B cell (primary cell): ENCODE results near the gene RASGEF1C. TPM values are rescaled to one million over a fixed set of nuclear protein-coding genes. Genes with fewer than 3 reads are reported as not detected.

Experiments used
- ATAC-seq: fragments of 200-7000 bp; cut with Tn5 transposase; one replicate; pipeline ENCODE4 v1.10.0; 2021; ENCODE audit warnings: low read depth, mild to moderate bottlenecking, moderate number of reproducible peaks, moderate library complexity
- CTCF ChIA-PET: fragments of 350-600 bp; sonication (Branson Sonifier 250); formaldehyde crosslinking; loops from one replicate; lab custom pipeline; 2021; ENCODE audit warnings: antibody characterized with exemption, inconsistent platforms; lab: Charles Lee
- POLR2A ChIA-PET: fragments of 350-600 bp; sonication (Branson Sonifier 250); formaldehyde crosslinking; loops from one replicate; lab custom pipeline; 2021; ENCODE audit warnings: antibody characterized with exemption; lab: Charles Lee
- DNase-seq: peaks from one replicate; pipeline ENCODE4 v3.0.0; 2013
- H2AFZ ChIP-seq: 2 replicates; pipeline ENCODE4 v1.6.1; 2012; ENCODE audit warnings: mild to moderate bottlenecking, low read depth, low read length; ENCODE audit not compliant: insufficient read depth, poor library complexity, severe bottlenecking
- H3K27ac ChIP-seq, 2 donors: 1 replicate in 1 of 2; 2 replicates in 1 of 2; pipeline ENCODE4 v1.5.1; 2012 to 2013; ENCODE audit warnings: low read length in 2 of 2, mild to moderate bottlenecking in 2 of 2, moderate library complexity in 1 of 2
- H3K27me3 ChIP-seq, 4 experiments: fragments of 200-600 bp in 1 of 4; sonication (generic) in 1 of 4; replicated peaks in 1 of 4; 1 replicate in 2 of 4; 2 replicates in 2 of 4; pipeline versions ENCODE4 v1.6.1 to v1.7.0; 2013 to 2016; ENCODE audit warnings: low read length in 3 of 4, mild to moderate bottlenecking in 2 of 4, mixed read lengths in 1 of 4, moderate library complexity in 1 of 4; ENCODE audit not compliant: insufficient read depth in 4 of 4, control insufficient read depth in 3 of 4; ENCODE audit errors: control extremely low read depth in 1 of 4
- H3K36me3 ChIP-seq, 2 experiments: replicated peaks in 1 of 2; 1 replicate in 1 of 2; 2 replicates in 1 of 2; pipeline versions ENCODE4 v1.6.1 to v1.7.1; 2013; ENCODE audit warnings: low read length in 1 of 2; ENCODE audit not compliant: insufficient read depth in 2 of 2, control insufficient read depth in 1 of 2; ENCODE audit errors: control extremely low read depth in 1 of 2, extremely low read depth in 1 of 2
- H3K4me1 ChIP-seq, 2 donors: fragments of 200-600 bp in 1 of 2; sonication (generic) in 1 of 2; 1 replicate in 1 of 2; 2 replicates in 1 of 2; pipeline versions ENCODE4 v1.5.1 to v1.6.1; 2013 to 2017; ENCODE audit warnings: low read length in 2 of 2; ENCODE audit not compliant: control insufficient read depth in 2 of 2, insufficient read depth in 2 of 2
- H3K4me2 ChIP-seq: replicated peaks from 2 replicates; pipeline ENCODE3; 2012; ENCODE audit warnings: mild to moderate bottlenecking, low read depth, low read length; ENCODE audit not compliant: poor library complexity, severe bottlenecking
- H3K4me3 ChIP-seq, 5 experiments: fragments of 200-600 bp in 1 of 5; sonication (generic) in 1 of 5; 1 replicate in 3 of 5; 2 replicates in 2 of 5; pipeline versions ENCODE4 v1.5.1 to v1.7.0; 2011 to 2016; ENCODE audit warnings: low read length in 4 of 5, mild to moderate bottlenecking in 4 of 5, low read depth in 2 of 5, control low read depth in 1 of 5, moderate library complexity in 1 of 5; ENCODE audit not compliant: insufficient read depth in 1 of 5; ENCODE audit errors: control extremely low read depth in 1 of 5, extremely low read depth in 1 of 5
- H3K79me2 ChIP-seq: fragments of 200-600 bp; sonication (generic); one replicate; pipeline ENCODE4 v1.6.0; 2016; ENCODE audit warnings: low read length; ENCODE audit not compliant: control insufficient read depth, insufficient read depth
- H3K9ac ChIP-seq: fragments of 200-600 bp; sonication (generic); 2 replicates; pipeline ENCODE4 v1.6.1; 2017; ENCODE audit warnings: mild to moderate bottlenecking, low read length, moderate library complexity
- H3K9me3 ChIP-seq, 3 donors: one replicate each; pipeline versions ENCODE4 v1.6.1 to v1.7.1; 2013; ENCODE audit warnings: low read length in 2 of 3; ENCODE audit not compliant: control insufficient read depth in 2 of 3, insufficient read depth in 1 of 3; ENCODE audit errors: control extremely low read depth in 1 of 3
- H4K20me1 ChIP-seq: 2 replicates; pipeline ENCODE4 v1.6.0; 2012; ENCODE audit warnings: mild to moderate bottlenecking, low read length; ENCODE audit not compliant: insufficient read depth, control insufficient read depth, poor library complexity, severe bottlenecking
- H3K27ac Mint-ChIP-seq: one replicate; pipeline ENCODE4 v1.8.0; 2021; ENCODE audit warnings: mixed read lengths
- H3K27me3 Mint-ChIP-seq: one replicate; pipeline ENCODE4 v1.8.0; 2021; ENCODE audit warnings: mixed read lengths
- H3K4me1 Mint-ChIP-seq: one replicate; pipeline ENCODE4 v1.8.0; 2021; ENCODE audit warnings: mixed read lengths
- H3K4me3 Mint-ChIP-seq: one replicate; pipeline ENCODE4 v1.8.0; 2021; ENCODE audit warnings: mixed read lengths
- H3K9me3 Mint-ChIP-seq: one replicate; pipeline ENCODE4 v1.8.0; 2022; ENCODE audit warnings: mixed read lengths; ENCODE audit not compliant: insufficient read depth
- CTCF ChIP-seq: fragments of 200-600 bp; IDR thresholded peaks from one replicate; pipeline ENCODE4 v1.8.0; 2022; ENCODE audit warnings: antibody characterized with exemption, mild to moderate bottlenecking
- EZH2 ChIP-seq: IDR thresholded peaks from 2 replicates; pipeline ENCODE4 v1.6.1; 2012; ENCODE audit warnings: borderline replicate concordance, low read depth, mild to moderate bottlenecking, moderate library complexity, low read length; ENCODE audit not compliant: insufficient read depth, poor library complexity, severe bottlenecking
- whole genome bisulfite sequencing: methylation state at CpG from one replicate; pipeline ENCODE4 v1.1.5; 2013; ENCODE audit warnings: missing lambda C conversion rate; ENCODE audit not compliant: insufficient coverage; 5-methylcytosine and 5-hydroxymethylcytosine counted together
- intact Hi-C: fragments of 100-400 bp; cut with micrococcal nuclease; formaldehyde crosslinking; loops from one replicate; pipeline ENCODE4 v1.10.0; 2022
- polyA plus RNA-seq: library from polyadenylated mRNA; depleted of rRNA; stranded (reverse); fragments of >200 nt; gene quantifications from 2 replicates; pipeline ENCODE4 v1.2.3, GENCODE V29; 2012
- total RNA-seq, 2 donors: library from RNA; stranded (reverse); fragments of 120-200 nt in 1 of 2; gene quantifications; 1 replicate in 1 of 2; 2 replicates in 1 of 2; pipeline versions ENCODE4 v1.2.3 to v1.2.4, GENCODE V29; 2013 to 2022

The RASGEF1C gene
- total and polyA plus RNA-seq, 2 donors (not counting 1 experiment from before 2014, with no cell fraction given), result not detected

GRCh38 chr5:180139731-180140055, 69.3 kb downstream of the RASGEF1C start:
- H3K27me3 Mint-ChIP-seq, result peaks cover 18% of the 10 kb centered on the region
- no peak overlapping the region for H3K4me2 ChIP-seq
- H2AFZ ChIP-seq, result no peak overlapping the region
- intact Hi-C loops, result no loop called here
- TF ChIP-seq CTCF, result no peak
- no peak for TF ChIP-seq EZH2
- no peak overlapping the region for H3K4me3 Mint-ChIP-seq
- ChIA-PET CTCF (interaction anchor here (1.2 kb wide), 1 partner anchor 43 kb away, joined by 3 read pairs; no protein-coding TSS in a partner anchor), POLR2A (no interaction called here)
- WGBS, result 87% methylated on average over 6 of the region's 6 CpGs
- no peaks in the 10 kb centered on the region for H3K79me2 ChIP-seq
- H4K20me1 ChIP-seq, result no peaks in the 10 kb centered on the region
- ATAC-seq (no peak), DNase-seq (no peak)
- peaks cover 0 to 8% (median 0%) of the 10 kb centered on the region in 3 donors for H3K9me3 ChIP-seq
- no peaks in the 10 kb centered on the region for H3K4me1 ChIP-seq
- H3K27ac Mint-ChIP-seq, result no peak overlapping the region
- H3K36me3 ChIP-seq, result no peaks in the 10 kb centered on the region
- H3K4me1 Mint-ChIP-seq, result no peaks in the 10 kb centered on the region
- no peaks in the 10 kb centered on the region for H3K9me3 Mint-ChIP-seq
- no peak overlapping the region for H3K4me3 ChIP-seq
- H3K9ac ChIP-seq, result no peak overlapping the region
- no peak overlapping the region for H3K27ac ChIP-seq
- peaks cover 0 to 8% (median 0%) of the 10 kb centered on the region in 4 experiments for H3K27me3 ChIP-seq

GRCh38 chr5:180138976-180139730, 69.9 kb downstream of the RASGEF1C start:
- Histone ChIP-seq H3K9me3 (peaks cover 0 to 8% (median 0%) of the 10 kb centered on the region in 3 donors), H2AFZ (no peak overlapping the region), H3K36me3 (no peaks in the 10 kb centered on the region), H4K20me1 (no peaks in the 10 kb centered on the region), H3K4me2 (no peak overlapping the region), H3K4me3 (no peak overlapping the region), H3K4me1 (no peaks in the 10 kb centered on the region), H3K79me2 (no peaks in the 10 kb centered on the region), H3K9ac (no peak overlapping the region), H3K27me3 (peaks cover 0 to 8% (median 0%) of the 10 kb centered on the region in 4 experiments), H3K27ac (no peak overlapping the region)
- intact Hi-C loops, result no loop called here
- Mint-ChIP-seq H3K9me3 (no peaks in the 10 kb centered on the region), H3K4me3 (no peak overlapping the region), H3K27ac (no peak overlapping the region), H3K27me3 (peaks cover 18% of the 10 kb centered on the region), H3K4me1 (no peaks in the 10 kb centered on the region)
- TF ChIP-seq EZH2, result no peak
- no peak for TF ChIP-seq CTCF
- ChIA-PET POLR2A (no interaction called here), CTCF (interaction anchor here (1.2 kb wide), 1 partner anchor 44 kb away, joined by 3 read pairs; no protein-coding TSS in a partner anchor)
- 82% methylated on average over 11 of the region's 11 CpGs for WGBS
- ATAC-seq (no peak), DNase-seq (no peak)
